WTC11 (cell line): ENCODE results near the gene TTC7B. TPM values are rescaled to one million over a fixed set of nuclear protein-coding genes. Genes with fewer than 3 reads are reported as not detected.
A peak's percentile ranks its signal among the peaks of the same experiment; 100 is the strongest.

Experiments
- ATAC-seq: fragments of 200-7000 bp; cut with Tn5 transposase; 2 replicates; pipeline ENCODE4 v1.10.0; 2021; ENCODE audit warnings: mild to moderate bottlenecking, moderate library complexity
- CTCF ChIA-PET: fragments of 300-600 bp; sonication (Branson Sonifier 250); formaldehyde crosslinking; loops from one replicate; lab custom pipeline; 2021; ENCODE audit warnings: antibody characterized with exemption; lab: Charles Lee
- POLR2A ChIA-PET: fragments of 350-600 bp; sonication (Branson Sonifier 250); formaldehyde crosslinking; loops from one replicate; lab custom pipeline; 2021; ENCODE audit warnings: antibody characterized with exemption; lab: Charles Lee
- DNase-seq: peaks from one replicate; pipeline ENCODE4 v3.0.0; 2021; ENCODE audit warnings: low spot score
- H3K27ac Mint-ChIP-seq: 2 replicates; pipeline ENCODE4 v1.8.0; 2021; ENCODE audit warnings: mixed read lengths
- H3K27me3 Mint-ChIP-seq: 2 replicates; pipeline ENCODE4 v1.8.0; 2021; ENCODE audit warnings: low read depth, mild to moderate bottlenecking, moderate library complexity, mixed read lengths
- H3K36me3 Mint-ChIP-seq: 2 replicates; pipeline ENCODE4 v1.8.0; 2021; ENCODE audit warnings: mixed read lengths
- H3K4me1 Mint-ChIP-seq: 2 replicates; pipeline ENCODE4 v1.8.0; 2022; ENCODE audit warnings: mixed read lengths
- H3K4me3 Mint-ChIP-seq: 2 replicates; pipeline ENCODE4 v1.8.0; 2021; ENCODE audit warnings: mild to moderate bottlenecking, moderate library complexity, mixed read lengths
- H3K9me3 Mint-ChIP-seq: 2 replicates; pipeline ENCODE4 v1.8.0; 2021; ENCODE audit warnings: mixed read lengths
- ELF4 ChIP-seq: sonication (generic); formaldehyde crosslinking; IDR thresholded peaks from 2 replicates; pipeline ENCODE4 v1.8.1; 2022; ENCODE audit warnings: low read depth, mild to moderate bottlenecking, moderate library complexity, missing genetic modification reagents
- JAZF1 ChIP-seq: fragments of 250-450 bp; sonication (Bioruptor Pico); IDR thresholded peaks from 2 replicates; pipeline ENCODE4 v1.9.0; 2021; ENCODE audit warnings: moderate library complexity, mild to moderate bottlenecking, inconsistent platforms
- KAT7 ChIP-seq: sonication (generic); formaldehyde crosslinking; IDR thresholded peaks from 2 replicates; pipeline ENCODE4 v1.8.1; 2023; ENCODE audit warnings: missing genetic modification reagents, mild to moderate bottlenecking, borderline replicate concordance
- NR1H2 ChIP-seq: sonication (generic); formaldehyde crosslinking; IDR thresholded peaks from 2 replicates; pipeline ENCODE4 v1.9.0; 2021; ENCODE audit warnings: mild to moderate bottlenecking, moderate library complexity, missing genetic modification reagents
- NR2C2 ChIP-seq: sonication (generic); formaldehyde crosslinking; IDR thresholded peaks from 2 replicates; pipeline ENCODE4 v1.8.0; 2022; ENCODE audit warnings: mild to moderate bottlenecking, missing genetic modification reagents
- RORB ChIP-seq: fragments of 250-450 bp; sonication (Bioruptor Pico); IDR thresholded peaks from 2 replicates; pipeline ENCODE4 v1.9.0; 2021; ENCODE audit warnings: mild to moderate bottlenecking
- SP1 ChIP-seq: sonication (generic); formaldehyde crosslinking; conservative IDR thresholded peaks from 2 replicates; pipeline ENCODE4 v1.8.1; 2022; ENCODE audit warnings: missing genetic modification reagents
- TP53 ChIP-seq: sonication (generic); formaldehyde crosslinking; IDR thresholded peaks from 2 replicates; pipeline ENCODE4 v1.8.1; 2023; ENCODE audit warnings: mild to moderate bottlenecking, missing genetic modification reagents
- ZNF232 ChIP-seq: sonication (generic); formaldehyde crosslinking; IDR thresholded peaks from 2 replicates; pipeline ENCODE4 v1.8.0; 2022; ENCODE audit warnings: mild to moderate bottlenecking, missing genetic modification reagents
- total RNA-seq: library from RNA; stranded (reverse); gene quantifications from 3 replicates; pipeline ENCODE4 v1.2.3, GENCODE V29; 2021
- TF ChIP-seq, protein P1 (sequence below): sonication (generic); formaldehyde crosslinking; IDR thresholded peaks from 2 replicates; pipeline ENCODE4 v1.8.1; 2022; ENCODE audit warnings: low read depth, missing genetic modification reagents, borderline replicate concordance
- TF ChIP-seq, protein P2 (sequence below): sonication (generic); formaldehyde crosslinking; IDR thresholded peaks from 2 replicates; pipeline ENCODE4 v1.8.1; 2022; ENCODE audit warnings: mild to moderate bottlenecking, missing genetic modification reagents, moderate library complexity, borderline replicate concordance
- TF ChIP-seq, protein P3 (sequence below): sonication (generic); formaldehyde crosslinking; IDR thresholded peaks from 2 replicates; pipeline ENCODE4 v1.8.0; 2023; ENCODE audit warnings: missing genetic modification reagents, mild to moderate bottlenecking, borderline replicate concordance
- TF ChIP-seq, protein P4 (sequence below): sonication (generic); formaldehyde crosslinking; IDR thresholded peaks from 2 replicates; pipeline ENCODE4 v1.8.1; 2022; ENCODE audit warnings: low read depth, mild to moderate bottlenecking, moderate library complexity, missing genetic modification reagents, borderline replicate concordance
- TF ChIP-seq, protein P5 (sequence below): sonication (generic); formaldehyde crosslinking; IDR thresholded peaks from 2 replicates; pipeline ENCODE4 v1.8.1; 2022; ENCODE audit warnings: missing genetic modification reagents, borderline replicate concordance

TTC7B gene
- total RNA-seq, 1 experiment from 2014 or later, result 27.6 TPM

DNA sequence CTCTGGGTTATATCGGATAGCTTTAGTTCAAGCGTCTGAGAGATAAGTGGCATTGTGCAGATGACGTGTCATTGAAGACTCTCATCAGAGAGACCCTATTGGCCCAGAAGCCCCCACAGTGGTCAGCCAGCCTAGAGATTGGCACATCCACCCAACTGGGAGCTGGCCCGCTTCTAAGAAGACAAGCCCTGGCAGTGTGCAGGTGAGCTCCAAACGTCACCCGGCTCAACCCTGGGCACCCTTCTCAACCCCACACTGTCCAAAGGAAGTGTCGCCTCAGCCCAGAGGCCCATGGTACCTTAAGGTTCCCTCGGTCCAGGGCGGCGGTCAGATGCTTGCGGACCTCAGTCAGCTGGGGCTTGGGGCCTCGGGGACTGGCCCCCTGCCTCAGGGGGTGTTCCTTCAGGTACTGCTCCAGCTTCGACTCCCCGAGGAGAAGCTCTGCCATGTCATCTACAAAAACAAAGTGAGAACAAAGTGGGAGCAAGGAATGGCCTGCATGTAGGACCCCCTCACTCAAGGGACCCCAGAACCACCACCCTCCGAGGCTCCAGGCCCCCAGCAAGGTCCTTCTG, 30.3 kb downstream of the TTC7B start (continued):
- TF ChIP-seq, protein P1, sequence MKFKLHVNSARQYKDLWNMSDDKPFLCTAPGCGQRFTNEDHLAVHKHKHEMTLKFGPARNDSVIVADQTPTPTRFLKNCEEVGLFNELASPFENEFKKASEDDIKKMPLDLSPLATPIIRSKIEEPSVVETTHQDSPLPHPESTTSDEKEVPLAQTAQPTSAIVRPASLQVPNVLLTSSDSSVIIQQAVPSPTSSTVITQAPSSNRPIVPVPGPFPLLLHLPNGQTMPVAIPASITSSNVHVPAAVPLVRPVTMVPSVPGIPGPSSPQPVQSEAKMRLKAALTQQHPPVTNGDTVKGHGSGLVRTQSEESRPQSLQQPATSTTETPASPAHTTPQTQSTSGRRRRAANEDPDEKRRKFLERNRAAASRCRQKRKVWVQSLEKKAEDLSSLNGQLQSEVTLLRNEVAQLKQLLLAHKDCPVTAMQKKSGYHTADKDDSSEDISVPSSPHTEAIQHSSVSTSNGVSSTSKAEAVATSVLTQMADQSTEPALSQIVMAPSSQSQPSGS (CRISPR knock-in tag), result no peak
- TF ChIP-seq NR1H2 (CRISPR knock-in tag) (no peak), SP1 (CRISPR knock-in tag) (no peak)
- TF ChIP-seq, protein P2, sequence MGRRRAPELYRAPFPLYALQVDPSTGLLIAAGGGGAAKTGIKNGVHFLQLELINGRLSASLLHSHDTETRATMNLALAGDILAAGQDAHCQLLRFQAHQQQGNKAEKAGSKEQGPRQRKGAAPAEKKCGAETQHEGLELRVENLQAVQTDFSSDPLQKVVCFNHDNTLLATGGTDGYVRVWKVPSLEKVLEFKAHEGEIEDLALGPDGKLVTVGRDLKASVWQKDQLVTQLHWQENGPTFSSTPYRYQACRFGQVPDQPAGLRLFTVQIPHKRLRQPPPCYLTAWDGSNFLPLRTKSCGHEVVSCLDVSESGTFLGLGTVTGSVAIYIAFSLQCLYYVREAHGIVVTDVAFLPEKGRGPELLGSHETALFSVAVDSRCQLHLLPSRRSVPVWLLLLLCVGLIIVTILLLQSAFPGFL, result no peak

DNA sequence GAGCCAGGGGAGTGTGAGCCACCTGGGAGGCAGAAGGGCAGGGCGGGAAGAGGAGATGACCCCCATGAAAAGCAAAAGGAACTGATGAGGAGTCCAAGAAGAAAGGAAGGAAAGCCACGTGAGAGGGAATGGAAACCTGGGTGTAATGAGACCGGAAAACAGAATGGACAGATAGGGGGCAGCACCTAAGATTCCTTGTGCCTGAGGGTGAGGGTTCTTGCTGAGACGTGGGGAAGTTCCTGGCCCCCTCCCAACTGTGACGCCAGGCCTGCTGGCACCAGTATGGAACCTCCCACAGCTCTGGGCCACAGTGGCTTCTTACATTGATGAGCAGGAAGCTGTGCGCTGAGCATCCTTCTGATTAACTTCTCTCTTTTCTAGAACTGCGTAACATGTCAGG, 30.8 kb downstream of the TTC7B start:
- no peaks in the 10 kb centered on the region for H3K27me3 Mint-ChIP-seq
- TF ChIP-seq, protein P3, sequence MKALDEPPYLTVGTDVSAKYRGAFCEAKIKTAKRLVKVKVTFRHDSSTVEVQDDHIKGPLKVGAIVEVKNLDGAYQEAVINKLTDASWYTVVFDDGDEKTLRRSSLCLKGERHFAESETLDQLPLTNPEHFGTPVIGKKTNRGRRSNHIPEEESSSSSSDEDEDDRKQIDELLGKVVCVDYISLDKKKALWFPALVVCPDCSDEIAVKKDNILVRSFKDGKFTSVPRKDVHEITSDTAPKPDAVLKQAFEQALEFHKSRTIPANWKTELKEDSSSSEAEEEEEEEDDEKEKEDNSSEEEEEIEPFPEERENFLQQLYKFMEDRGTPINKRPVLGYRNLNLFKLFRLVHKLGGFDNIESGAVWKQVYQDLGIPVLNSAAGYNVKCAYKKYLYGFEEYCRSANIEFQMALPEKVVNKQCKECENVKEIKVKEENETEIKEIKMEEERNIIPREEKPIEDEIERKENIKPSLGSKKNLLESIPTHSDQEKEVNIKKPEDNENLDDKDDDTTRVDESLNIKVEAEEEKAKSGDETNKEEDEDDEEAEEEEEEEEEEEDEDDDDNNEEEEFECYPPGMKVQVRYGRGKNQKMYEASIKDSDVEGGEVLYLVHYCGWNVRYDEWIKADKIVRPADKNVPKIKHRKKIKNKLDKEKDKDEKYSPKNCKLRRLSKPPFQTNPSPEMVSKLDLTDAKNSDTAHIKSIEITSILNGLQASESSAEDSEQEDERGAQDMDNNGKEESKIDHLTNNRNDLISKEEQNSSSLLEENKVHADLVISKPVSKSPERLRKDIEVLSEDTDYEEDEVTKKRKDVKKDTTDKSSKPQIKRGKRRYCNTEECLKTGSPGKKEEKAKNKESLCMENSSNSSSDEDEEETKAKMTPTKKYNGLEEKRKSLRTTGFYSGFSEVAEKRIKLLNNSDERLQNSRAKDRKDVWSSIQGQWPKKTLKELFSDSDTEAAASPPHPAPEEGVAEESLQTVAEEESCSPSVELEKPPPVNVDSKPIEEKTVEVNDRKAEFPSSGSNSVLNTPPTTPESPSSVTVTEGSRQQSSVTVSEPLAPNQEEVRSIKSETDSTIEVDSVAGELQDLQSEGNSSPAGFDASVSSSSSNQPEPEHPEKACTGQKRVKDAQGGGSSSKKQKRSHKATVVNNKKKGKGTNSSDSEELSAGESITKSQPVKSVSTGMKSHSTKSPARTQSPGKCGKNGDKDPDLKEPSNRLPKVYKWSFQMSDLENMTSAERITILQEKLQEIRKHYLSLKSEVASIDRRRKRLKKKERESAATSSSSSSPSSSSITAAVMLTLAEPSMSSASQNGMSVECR (CRISPR knock-in tag), result no peak
- TF ChIP-seq NR2C2 (CRISPR knock-in tag), result no peak
- TF ChIP-seq, protein P4, sequence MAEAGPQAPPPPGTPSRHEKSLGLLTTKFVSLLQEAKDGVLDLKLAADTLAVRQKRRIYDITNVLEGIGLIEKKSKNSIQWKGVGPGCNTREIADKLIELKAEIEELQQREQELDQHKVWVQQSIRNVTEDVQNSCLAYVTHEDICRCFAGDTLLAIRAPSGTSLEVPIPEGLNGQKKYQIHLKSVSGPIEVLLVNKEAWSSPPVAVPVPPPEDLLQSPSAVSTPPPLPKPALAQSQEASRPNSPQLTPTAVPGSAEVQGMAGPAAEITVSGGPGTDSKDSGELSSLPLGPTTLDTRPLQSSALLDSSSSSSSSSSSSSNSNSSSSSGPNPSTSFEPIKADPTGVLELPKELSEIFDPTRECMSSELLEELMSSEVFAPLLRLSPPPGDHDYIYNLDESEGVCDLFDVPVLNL (CRISPR knock-in tag), result no peak
- no peak for TF ChIP-seq ZNF232 (CRISPR knock-in tag)
- TF ChIP-seq NR1H2 (CRISPR knock-in tag), result no peak
- TF ChIP-seq JAZF1 (CRISPR knock-in tag), result no peak
- no peak for TF ChIP-seq KAT7 (CRISPR knock-in tag)
- TF ChIP-seq ELF4 (CRISPR knock-in tag), result no peak
- TF ChIP-seq RORB (CRISPR knock-in tag), result no peak
- H3K4me3 Mint-ChIP-seq, result no peak overlapping the region
- ChIA-PET POLR2A (no interaction called here), CTCF (interaction anchor here (0.7 to 4.1 kb wide), 13 partner anchors 10 to 274 kb away, joined by 3 to 24 read pairs (median 3); partner anchors contain the start of gene TTC7B)
- no peaks in the 10 kb centered on the region for H3K9me3 Mint-ChIP-seq
- H3K27ac Mint-ChIP-seq, result no peak overlapping the region
- peak; percentile 33 for DNase-seq
- peak; percentile 93 for ATAC-seq
- no peaks in the 10 kb centered on the region for H3K4me1 Mint-ChIP-seq
- no peaks in the 10 kb centered on the region for H3K36me3 Mint-ChIP-seq

DNA sequence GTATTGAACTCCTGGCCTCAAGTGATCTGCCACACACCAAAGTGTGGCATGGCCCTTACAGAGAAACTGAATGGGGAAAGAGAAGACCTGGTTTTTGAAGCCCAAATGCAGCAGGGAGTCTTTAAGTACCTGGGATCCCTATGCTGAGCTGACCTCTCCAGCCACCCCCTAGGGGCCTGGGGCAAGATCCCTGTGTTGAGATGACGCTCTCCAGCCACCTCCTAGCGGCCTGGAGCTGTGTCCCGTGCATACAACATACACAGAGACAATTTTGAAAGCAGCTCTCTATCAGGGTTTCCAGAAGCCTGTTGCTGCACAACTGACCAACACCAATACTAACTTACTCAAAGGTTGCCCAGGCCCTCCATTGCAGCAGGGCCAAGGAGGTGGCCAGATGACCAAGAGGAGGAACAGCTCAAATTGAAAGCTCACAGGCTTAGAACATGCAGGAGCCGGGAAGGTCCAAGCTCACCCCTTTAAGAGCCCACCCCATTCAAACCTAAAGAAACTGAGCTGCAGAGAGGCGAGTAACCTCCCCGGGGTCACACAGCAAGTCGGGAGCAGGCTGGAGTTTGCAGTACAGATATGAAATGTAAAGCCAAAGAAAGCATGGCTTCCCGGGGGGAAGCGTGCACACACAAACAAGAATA, 31.5 kb downstream of the TTC7B start:
- CTCF ChIA-PET, result interaction anchor here (0.9 to 4.1 kb wide), 6 partner anchors 11 to 115 kb away, joined by 3 to 24 read pairs (median 16); partner anchors contain the start of gene TTC7B
- H3K36me3 Mint-ChIP-seq, result no peaks in the 10 kb centered on the region
- ATAC-seq, result no peak

More for the DNA sequence above, 31.5 kb downstream of the TTC7B start:
- Mint-ChIP-seq H3K27ac (no peak overlapping the region), H3K4me3 (no peak overlapping the region), H3K4me1 (no peaks in the 10 kb centered on the region), H3K9me3 (no peaks in the 10 kb centered on the region), H3K27me3 (no peaks in the 10 kb centered on the region)
- TF ChIP-seq, protein P5, sequence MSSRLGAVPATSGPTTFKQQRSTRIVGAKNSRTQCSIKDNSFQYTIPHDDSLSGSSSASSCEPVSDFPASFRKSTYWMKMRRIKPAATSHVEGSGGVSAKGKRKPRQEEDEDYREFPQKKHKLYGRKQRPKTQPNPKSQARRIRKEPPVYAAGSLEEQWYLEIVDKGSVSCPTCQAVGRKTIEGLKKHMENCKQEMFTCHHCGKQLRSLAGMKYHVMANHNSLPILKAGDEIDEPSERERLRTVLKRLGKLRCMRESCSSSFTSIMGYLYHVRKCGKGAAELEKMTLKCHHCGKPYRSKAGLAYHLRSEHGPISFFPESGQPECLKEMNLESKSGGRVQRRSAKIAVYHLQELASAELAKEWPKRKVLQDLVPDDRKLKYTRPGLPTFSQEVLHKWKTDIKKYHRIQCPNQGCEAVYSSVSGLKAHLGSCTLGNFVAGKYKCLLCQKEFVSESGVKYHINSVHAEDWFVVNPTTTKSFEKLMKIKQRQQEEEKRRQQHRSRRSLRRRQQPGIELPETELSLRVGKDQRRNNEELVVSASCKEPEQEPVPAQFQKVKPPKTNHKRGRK (CRISPR knock-in tag), result no peak
- no peak for TF ChIP-seq TP53
- POLR2A ChIA-PET, result no interaction called here
- no peak for DNase-seq
